GM12878 (cell line): Measurements from ENCODE around the gene DGKI. TPM values are rescaled to one million over a fixed set of nuclear protein-coding genes. Genes with fewer than 3 reads are reported as not detected.

Source experiments
- ATAC-seq: fragments of 200-7000 bp; cut with Tn5 transposase; 3 replicates; pipeline ENCODE4 v1.9.1; 2020; ENCODE audit warnings: mild to moderate bottlenecking, moderate library complexity
- BruUV-seq: library from RNA; stranded (reverse); fragments of 400-500 nt; replicated peaks from 2 replicates; lab custom pipeline; 2021; lab: Mats Ljungman, UMichigan
- CTCF ChIA-PET: fragments of 300-600 bp; sonication (Branson Sonifier 250); formaldehyde crosslinking; extraction: SDS; loops from one replicate; lab custom pipeline; 2021; ENCODE audit warnings: inconsistent platforms; lab: Yijun Ruan, JAX
- POLR2A ChIA-PET: fragments of 350-600 bp; formaldehyde crosslinking; extraction: SDS; loops from one replicate; lab custom pipeline; 2021; ENCODE audit warnings: inconsistent platforms; lab: Charles Lee
- RAD21 ChIA-PET: fragments of 300-600 bp; sonication (Branson Sonifier 250); formaldehyde crosslinking; loops from one replicate; lab custom pipeline; 2023; ENCODE audit warnings: antibody characterized with exemption; ENCODE audit not compliant: unreplicated experiment; lab: Charles Lee
- SMC1A ChIA-PET: fragments of 300-600 bp; sonication (Branson Sonifier 250); formaldehyde crosslinking; loops from one replicate; lab custom pipeline; 2023; ENCODE audit not compliant: unreplicated experiment, uncharacterized antibody; lab: Charles Lee
- DNase-seq: peaks from one replicate; pipeline ENCODE4 v3.0.0-alpha.2; 2011; ENCODE audit warnings: low read depth, low spot score
- FAIRE-seq: peaks from 3 replicates; lab custom pipeline; 2011; peaks lifted over from hg19 to GRCh38; lab: Jason Lieb, UNC
- H2AFZ ChIP-seq: 2 replicates; pipeline ENCODE4 v1.6.0; 2011; ENCODE audit warnings: low read depth, low read length, control low read depth; ENCODE audit not compliant: control insufficient read depth
- H3K27ac ChIP-seq: 2 replicates; pipeline ENCODE4 v1.5.1; 2011; ENCODE audit warnings: control low read depth; ENCODE audit not compliant: control insufficient read depth, insufficient read depth
- H3K27me3 ChIP-seq, 2 experiments: replicated peaks in 1 of 2; 2 replicates each; pipeline versions ENCODE4 v1.6.0 to v1.6.1; 2011; ENCODE audit warnings: low read length in 1 of 2; ENCODE audit not compliant: control insufficient read depth in 2 of 2, insufficient read depth in 2 of 2
- H3K36me3 ChIP-seq, 2 experiments: 2 replicates each; pipeline ENCODE4 v1.5.1; 2011; ENCODE audit warnings: low read length in 1 of 2; ENCODE audit not compliant: control insufficient read depth in 2 of 2, insufficient read depth in 2 of 2
- H3K4me1 ChIP-seq: 2 replicates; pipeline ENCODE4 v1.6.1; 2011; ENCODE audit warnings: mild to moderate bottlenecking, low read length, moderate library complexity, mixed read lengths; ENCODE audit not compliant: control insufficient read depth, insufficient read depth
- H3K4me2 ChIP-seq: 2 replicates; pipeline ENCODE4 v1.6.0; 2011; ENCODE audit warnings: control low read depth; ENCODE audit not compliant: control insufficient read depth, insufficient read depth
- H3K4me3 ChIP-seq: fragments of 200-600 bp; sonication (generic); 2 replicates; pipeline ENCODE4 v1.5.1; 2016
- H3K79me2 ChIP-seq: 2 replicates; pipeline ENCODE4 v1.6.0; 2011; ENCODE audit warnings: low read length; ENCODE audit not compliant: control insufficient read depth, insufficient read depth
- H3K9ac ChIP-seq: 2 replicates; pipeline ENCODE4 v1.8.0; 2011; ENCODE audit warnings: low read length, control low read depth, mixed read lengths; ENCODE audit not compliant: control insufficient read depth, insufficient read depth
- H3K9me3 ChIP-seq: replicated peaks from 3 replicates; pipeline ENCODE4 v1.5.1; 2011; ENCODE audit warnings: mild to moderate bottlenecking, low read length; ENCODE audit not compliant: control insufficient read depth, insufficient read depth
- H4K20me1 ChIP-seq: 2 replicates; pipeline ENCODE4 v1.6.0; 2011; ENCODE audit not compliant: control insufficient read depth, insufficient read depth
- ESRRA ChIP-seq: IDR thresholded peaks from 2 replicates; pipeline ENCODE4 v1.6.1; 2012; ENCODE audit warnings: mild to moderate bottlenecking, low read length, improper control_type of control experiment
- EZH2 ChIP-seq: IDR thresholded peaks from 2 replicates; pipeline ENCODE4 v1.6.1; 2012; ENCODE audit warnings: low read depth, mild to moderate bottlenecking, control low read depth, inconsistent platforms, low read length, borderline replicate concordance; ENCODE audit not compliant: control insufficient read depth
- MXI1 ChIP-seq: fragments of 150-350 bp; IDR thresholded peaks from 2 replicates; pipeline ENCODE4 v1.6.1; 2011; ENCODE audit warnings: low read depth, mild to moderate bottlenecking, inconsistent platforms, low read length, improper control_type of control experiment
- MYC ChIP-seq: IDR thresholded peaks from 2 replicates; pipeline ENCODE4 v1.6.1; 2011; ENCODE audit warnings: mild to moderate bottlenecking, low read length, moderate library complexity, inconsistent platforms; ENCODE audit not compliant: insufficient read depth, insufficient replicate concordance, insufficient read length, severe bottlenecking
- NFIC ChIP-seq: IDR thresholded peaks from 2 replicates; pipeline ENCODE4 v1.6.1; 2012; ENCODE audit warnings: low read depth, mild to moderate bottlenecking, inconsistent platforms, low read length, moderate library complexity
- NFXL1 ChIP-seq: fragments of 450-650 bp; IDR thresholded peaks from 2 replicates; pipeline ENCODE4 v1.6.1; 2017; ENCODE audit warnings: antibody characterized with exemption, mild to moderate bottlenecking, borderline replicate concordance
- POLR2A ChIP-seq: IDR thresholded peaks from 2 replicates; pipeline ENCODE4 v1.6.1; 2011; ENCODE audit warnings: low read depth, mild to moderate bottlenecking, low read length
- POLR2AphosphoS2 ChIP-seq: IDR thresholded peaks from 2 replicates; pipeline ENCODE4 v1.6.1; 2011; ENCODE audit warnings: low read depth, mild to moderate bottlenecking, low read length, improper control_type of control experiment, moderate library complexity
- RBBP5 ChIP-seq: fragments of 200-600 bp; sonication (generic); conservative IDR thresholded peaks from 2 replicates; pipeline ENCODE4 v1.6.1; 2016
- SREBF2 ChIP-seq: IDR thresholded peaks from 2 replicates; pipeline ENCODE4 v1.6.1; 2012; ENCODE audit warnings: mild to moderate bottlenecking, low read length
- TAF1 ChIP-seq: IDR thresholded peaks from 2 replicates; pipeline ENCODE4 v1.6.1; 2011; ENCODE audit warnings: mild to moderate bottlenecking, low read depth, low read length, borderline replicate concordance
- USF1 ChIP-seq: IDR thresholded peaks from 2 replicates; pipeline ENCODE4 v1.6.1; 2011; ENCODE audit warnings: borderline replicate concordance, low read depth, mild to moderate bottlenecking, moderate library complexity, mixed read lengths, low read length; ENCODE audit not compliant: insufficient read depth; ENCODE audit errors: extremely low read length
- WGBS: methylation state at CpG from one replicate; pipeline ENCODE4 v1.1.6; 2016; ENCODE audit warnings: low lambda C conversion rate; ENCODE audit not compliant: insufficient replicate concordance, insufficient coverage; ENCODE audit errors: missing lambda C conversion rate; 5-methylcytosine and 5-hydroxymethylcytosine counted together
- in situ Hi-C: fragments of 300-500 bp; cut with MboI; formaldehyde crosslinking; loops from 9 replicates; pipeline ENCODE4 v1.14.3; 2018; ENCODE audit warnings: mixed read lengths
- intact Hi-C: fragments of 100-400 bp; cut with micrococcal nuclease; formaldehyde crosslinking; loops from one replicate; pipeline ENCODE4 v1.14.2; 2022; ENCODE audit not compliant: unreplicated experiment
- polyA plus RNA-seq, 11 experiments: library from polyadenylated mRNA; depleted of rRNA in 4 of 11; unstranded in 6 of 11; stranded (reverse) in 5 of 11; fragments of >200 nt; fragmentation: Nextera tagmentation in 4 of 11; fragmentation: Illumina TruSeq in 1 of 11; extraction: Ambion mirVana in 4 of 11; extraction: Trizol in 1 of 11; gene quantifications; 1 replicate in 1 of 11; 2 replicates in 10 of 11; pipeline versions ENCODE4 v1.2.1 to v1.2.3, GENCODE V29; 2011 to 2016; ENCODE audit warnings: inconsistent platforms in 2 of 11, missing spikeins in 2 of 11, low read depth in 1 of 11
- total RNA-seq, 4 experiments: library from RNA; depleted of rRNA in 3 of 4; stranded (reverse); fragments of >200 nt in 3 of 4; fragmentation: Illumina TruSeq in 1 of 4; extraction: Trizol in 1 of 4; gene quantifications; 2 replicates each; pipeline versions ENCODE4 v1.2.1 to v1.2.3, GENCODE V29; 2013 to 2021
- TF ChIP-seq, protein P1 (sequence below): fragments of 150-350 bp; IDR thresholded peaks from 2 replicates; pipeline ENCODE4 v1.6.1; 2014; ENCODE audit warnings: mild to moderate bottlenecking, low read depth, low read length

Gene DGKI
- total and polyA plus RNA-seq, 10 of the 15 experiments (the other 5 are each of a cell fraction or from before 2014, with no cell fraction given): 10.4 to 37.1 (median 22.1) TPM

- Histone ChIP-seq H3K36me3 (no peaks in the 10 kb centered on the region), H3K27ac (no peak overlapping the region), H3K4me1 (no peaks in the 10 kb centered on the region), H3K9ac (no peak overlapping the region), H2AFZ (no peak overlapping the region), H3K4me2 (no peak overlapping the region), H3K79me2 (no peaks in the 10 kb centered on the region), H3K27me3 (no peaks in the 10 kb centered on the region), H3K9me3 (no peaks in the 10 kb centered on the region), H4K20me1 (no peaks in the 10 kb centered on the region), H3K4me3 (no peak overlapping the region)
- no peak for FAIRE-seq
- POLR2A ChIA-PET: no interaction called here
- SMC1A ChIA-PET: interaction anchor here (1.7 kb wide), 1 partner anchor 11 kb away, joined by 4 read pairs; no protein-coding TSS in a partner anchor
- TF ChIP-seq SREBF2 (no peak), POLR2AphosphoS2 (no peak), USF1 (no peak), MYC (no peak), EZH2 (no peak), NFXL1 (no peak), RBBP5 (no peak), TAF1 (no peak), NFIC (no peak), POLR2A (no peak), MXI1 (no peak), ESRRA (no peak)
- TF ChIP-seq, protein P1, sequence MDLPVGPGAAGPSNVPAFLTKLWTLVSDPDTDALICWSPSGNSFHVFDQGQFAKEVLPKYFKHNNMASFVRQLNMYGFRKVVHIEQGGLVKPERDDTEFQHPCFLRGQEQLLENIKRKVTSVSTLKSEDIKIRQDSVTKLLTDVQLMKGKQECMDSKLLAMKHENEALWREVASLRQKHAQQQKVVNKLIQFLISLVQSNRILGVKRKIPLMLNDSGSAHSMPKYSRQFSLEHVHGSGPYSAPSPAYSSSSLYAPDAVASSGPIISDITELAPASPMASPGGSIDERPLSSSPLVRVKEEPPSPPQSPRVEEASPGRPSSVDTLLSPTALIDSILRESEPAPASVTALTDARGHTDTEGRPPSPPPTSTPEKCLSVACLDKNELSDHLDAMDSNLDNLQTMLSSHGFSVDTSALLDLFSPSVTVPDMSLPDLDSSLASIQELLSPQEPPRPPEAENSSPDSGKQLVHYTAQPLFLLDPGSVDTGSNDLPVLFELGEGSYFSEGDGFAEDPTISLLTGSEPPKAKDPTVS: no peak
- no TSS peak for BruUV-seq
- DNase-seq: no peak
- 67% methylated on average over 8 of the region's 8 CpGs for WGBS
- CTCF ChIA-PET: no interaction called here
- intact Hi-C loops: no loop called here
- no peak for ATAC-seq
- in situ Hi-C loops: no loop called here
- RAD21 ChIA-PET: no interaction called here
Observed at GRCh38 chr7:137684776-137685175, 162.0 kb downstream of the DGKI start.
